Measurements from ENCODE around the gene CHMP2A.
A peak's percentile ranks its signal among the peaks of the same experiment; 100 is the strongest.

The CHMP2A gene

DNA sequence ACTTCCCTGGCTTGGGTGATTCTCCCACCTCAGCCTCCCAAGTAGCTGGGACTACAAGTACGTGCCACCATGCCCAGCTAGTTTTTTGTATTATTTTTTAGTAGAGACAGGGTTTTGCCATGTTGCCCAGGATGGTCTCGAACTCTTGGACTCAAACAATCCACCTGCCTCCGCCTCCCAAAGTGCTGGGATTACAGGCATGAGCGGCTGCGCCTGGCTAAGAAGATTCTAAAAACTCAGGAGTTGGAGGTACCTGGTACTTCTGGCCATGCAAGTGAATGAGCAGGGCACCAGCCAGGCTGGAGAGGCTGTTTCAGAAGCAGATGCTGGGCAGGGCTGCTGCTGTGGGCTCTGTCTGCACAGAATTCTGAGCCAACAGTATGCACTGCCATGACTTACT lies 12.1 kb upstream of the CHMP2A start:
- no peak overlapping the region for H3K27ac ChIP-seq
- TF ChIP-seq, protein P1, sequence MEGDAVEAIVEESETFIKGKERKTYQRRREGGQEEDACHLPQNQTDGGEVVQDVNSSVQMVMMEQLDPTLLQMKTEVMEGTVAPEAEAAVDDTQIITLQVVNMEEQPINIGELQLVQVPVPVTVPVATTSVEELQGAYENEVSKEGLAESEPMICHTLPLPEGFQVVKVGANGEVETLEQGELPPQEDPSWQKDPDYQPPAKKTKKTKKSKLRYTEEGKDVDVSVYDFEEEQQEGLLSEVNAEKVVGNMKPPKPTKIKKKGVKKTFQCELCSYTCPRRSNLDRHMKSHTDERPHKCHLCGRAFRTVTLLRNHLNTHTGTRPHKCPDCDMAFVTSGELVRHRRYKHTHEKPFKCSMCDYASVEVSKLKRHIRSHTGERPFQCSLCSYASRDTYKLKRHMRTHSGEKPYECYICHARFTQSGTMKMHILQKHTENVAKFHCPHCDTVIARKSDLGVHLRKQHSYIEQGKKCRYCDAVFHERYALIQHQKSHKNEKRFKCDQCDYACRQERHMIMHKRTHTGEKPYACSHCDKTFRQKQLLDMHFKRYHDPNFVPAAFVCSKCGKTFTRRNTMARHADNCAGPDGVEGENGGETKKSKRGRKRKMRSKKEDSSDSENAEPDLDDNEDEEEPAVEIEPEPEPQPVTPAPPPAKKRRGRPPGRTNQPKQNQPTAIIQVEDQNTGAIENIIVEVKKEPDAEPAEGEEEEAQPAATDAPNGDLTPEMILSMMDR (conservative IDR thresholded peaks at IDR 0.05), result no peak

DNA sequence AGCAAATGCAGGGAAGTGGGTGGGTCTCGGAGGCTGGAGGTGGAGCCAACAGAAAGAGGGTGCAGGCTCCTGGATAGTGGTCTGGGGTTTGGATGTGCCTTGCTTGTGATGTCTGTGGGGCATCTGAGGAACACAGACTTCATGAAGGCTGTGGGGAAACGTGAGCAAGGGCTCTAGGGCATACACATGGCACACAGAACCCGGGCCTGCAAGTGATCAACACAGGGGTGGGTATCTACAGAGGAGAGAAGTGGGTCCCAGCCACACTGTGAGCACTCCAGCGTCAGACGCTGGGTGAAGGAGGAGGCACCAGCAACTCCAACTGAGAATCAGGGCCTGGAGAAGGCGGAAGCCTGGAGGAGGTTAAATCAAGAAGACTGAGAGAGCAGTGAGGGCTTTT lies 8.9 kb upstream of the CHMP2A start:
- H3K27ac ChIP-seq, result peak overlapping the region; percentile 90
- TF ChIP-seq, protein P1 (conservative IDR thresholded peaks at IDR 0.05), result no peak

DNA sequence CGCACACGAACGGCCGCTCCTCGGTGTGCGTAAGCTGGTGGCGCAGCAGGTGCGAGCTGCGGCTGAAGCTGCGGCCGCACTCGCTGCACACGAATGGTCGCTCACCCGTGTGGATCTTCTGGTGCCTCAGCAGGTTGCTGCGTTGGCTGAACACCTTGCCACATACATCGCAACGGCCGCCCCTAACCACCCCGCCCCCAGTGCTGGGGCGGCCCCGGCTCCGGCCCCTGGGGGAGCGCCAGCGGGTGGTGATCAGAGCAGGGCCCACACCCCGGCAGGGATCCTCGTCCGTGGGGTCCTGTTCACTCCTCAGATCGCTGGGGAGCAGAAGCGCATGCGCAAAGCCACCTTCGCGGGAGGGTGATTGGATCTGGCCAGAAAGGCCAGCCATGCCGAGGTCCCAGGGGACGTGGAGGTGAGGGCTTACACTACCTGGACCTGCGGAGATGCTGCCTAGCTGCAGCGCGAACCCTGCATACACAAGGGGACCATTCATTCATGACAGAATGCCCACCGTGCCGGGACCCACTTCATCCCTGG lies 8.2 kb upstream of the CHMP2A start:
- TF ChIP-seq, protein P1 (conservative IDR thresholded peaks at IDR 0.05), result no peak

DNA sequence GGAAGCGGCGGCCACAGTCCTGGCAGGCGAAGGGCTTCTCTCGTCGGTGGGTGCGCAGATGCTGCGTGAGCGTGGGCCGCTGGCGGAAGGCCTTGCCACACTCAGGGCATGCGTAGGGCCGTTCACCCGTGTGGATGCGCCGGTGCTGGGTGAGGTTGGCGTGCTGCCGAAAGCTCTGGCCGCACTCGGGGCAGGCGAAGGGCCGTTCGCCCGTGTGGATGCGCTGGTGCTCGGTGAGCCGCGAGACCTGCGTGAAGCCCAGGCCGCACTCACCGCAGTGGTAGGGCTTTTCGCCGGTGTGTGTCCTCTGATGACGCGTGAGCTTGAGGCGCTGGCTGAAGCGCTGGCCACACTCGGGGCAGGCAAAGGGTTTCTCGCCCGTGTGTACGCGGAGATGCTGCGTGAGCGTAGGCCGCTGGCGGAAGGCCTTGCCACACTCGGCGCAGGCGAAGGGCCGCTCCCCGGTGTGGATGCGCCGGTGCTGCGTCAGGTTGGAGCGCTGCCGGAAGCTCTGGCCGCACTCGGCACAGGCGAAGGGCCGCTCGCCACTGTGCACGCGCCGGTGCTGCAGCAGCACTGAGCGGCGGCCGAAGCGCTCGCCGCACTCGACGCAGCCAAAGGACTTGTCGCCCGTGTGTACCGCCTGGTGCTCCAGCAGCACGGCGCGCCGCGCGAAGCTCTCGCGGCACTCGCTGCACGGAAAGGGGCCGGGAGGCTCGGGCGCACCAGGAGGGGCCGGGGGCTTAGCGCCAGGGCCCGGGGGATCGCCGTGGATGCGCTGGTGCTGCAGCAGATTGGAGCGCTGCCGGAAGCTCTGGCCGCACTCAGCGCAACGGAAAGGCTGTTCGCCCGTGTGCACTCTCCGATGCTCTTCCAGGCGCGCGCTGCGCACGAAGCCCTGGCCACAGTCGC lies 7.5 kb upstream of the CHMP2A start:
- TF ChIP-seq, protein P1 (conservative IDR thresholded peaks at IDR 0.05), result no peak

More for the DNA sequence above, 8.2 kb upstream of the CHMP2A start:
- H3K27ac ChIP-seq, result peak overlapping the region; percentile 90

DNA sequence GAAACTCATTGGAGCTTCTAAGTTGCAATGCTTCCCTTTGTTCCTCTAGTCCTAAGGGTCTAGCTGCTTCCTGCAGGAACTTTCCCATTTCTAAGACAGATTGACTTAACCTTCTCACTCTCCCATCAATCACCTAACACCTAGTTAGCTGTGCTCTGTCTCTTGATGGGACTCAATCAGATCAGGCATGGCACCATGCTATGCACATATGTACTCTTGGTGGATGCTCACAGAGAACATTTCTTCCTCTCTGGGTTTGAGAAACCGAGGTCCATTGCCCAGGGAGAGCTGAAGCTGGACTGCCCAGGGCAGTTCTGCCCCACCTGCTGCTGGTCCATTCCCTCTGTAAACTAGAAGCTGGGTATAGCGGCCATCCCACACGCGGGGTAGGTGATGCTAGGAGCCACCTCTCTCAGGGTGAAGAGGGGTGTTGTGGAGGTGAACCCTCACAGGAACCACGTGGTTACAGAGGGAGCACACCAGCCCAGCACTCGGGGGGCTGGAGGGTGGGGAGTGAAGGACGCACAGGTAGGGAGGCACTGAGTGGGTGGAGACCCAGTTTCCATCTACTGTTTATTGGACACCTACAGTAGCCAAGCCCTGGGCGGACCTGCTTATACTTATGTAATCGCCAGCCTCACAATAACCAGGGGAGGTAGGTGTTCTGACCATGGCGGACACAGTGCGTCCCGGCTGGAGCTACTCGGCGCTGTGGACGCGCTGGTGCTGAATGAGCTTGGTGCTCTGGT lies 6.6 kb upstream of the CHMP2A start:
- TF ChIP-seq, protein P1 (conservative IDR thresholded peaks at IDR 0.05), result no peak
- peak overlapping the region; percentile 90 for H3K27ac ChIP-seq

More for the DNA sequence above, 7.5 kb upstream of the CHMP2A start:
- peak overlapping the region; percentile 90 for H3K27ac ChIP-seq

DNA sequence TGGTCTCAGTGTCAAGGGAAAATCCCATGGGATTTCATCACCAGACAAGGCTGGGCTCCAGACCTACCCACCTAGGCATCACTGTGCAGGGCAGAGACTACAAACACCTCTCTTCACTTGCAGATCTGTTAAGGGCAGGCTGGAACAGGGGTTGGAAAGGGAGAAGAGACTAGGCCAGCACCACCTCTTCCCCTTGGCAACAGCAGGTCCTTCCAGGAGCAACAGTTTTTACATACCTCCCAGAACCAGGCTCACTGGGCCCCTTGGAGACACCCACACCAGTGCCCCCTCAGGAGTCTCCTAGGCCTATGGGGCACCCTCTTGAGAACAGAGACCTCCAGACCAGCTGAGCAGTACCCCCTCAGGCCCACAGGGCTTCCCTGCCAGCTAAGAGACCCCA lies 6.0 kb upstream of the CHMP2A start:
- TF ChIP-seq, protein P1 (conservative IDR thresholded peaks at IDR 0.05), result no peak
- no peak overlapping the region; the same call in 1 of the 2 replicates for H3K27ac ChIP-seq

All from VCaP (cell line).